Peyer's patch (tissue), 4 donors: ENCODE results near the gene CIAO2B.

ENCODE experiments used
- POLR2A ChIP-seq, 2 donors: fragments of 450-650 bp; IDR thresholded peaks; one replicate each; pipeline ENCODE4 v1.5.1; 2017; ENCODE audit warnings: antibody characterized with exemption in 2 of 2, mild to moderate bottlenecking in 2 of 2, moderate library complexity in 2 of 2
- TF ChIP-seq, protein P1 (sequence below), 6 experiments: fragments of 450-650 bp in 4 of 6; fragments of 200-600 bp in 2 of 6; sonication (generic) in 1 of 6; IDR thresholded peaks; one replicate each; pipeline ENCODE4 v1.5.1; 2017 to 2019; ENCODE audit warnings: antibody characterized with exemption in 6 of 6, mild to moderate bottlenecking in 3 of 6, moderate library complexity in 1 of 6

DNA sequence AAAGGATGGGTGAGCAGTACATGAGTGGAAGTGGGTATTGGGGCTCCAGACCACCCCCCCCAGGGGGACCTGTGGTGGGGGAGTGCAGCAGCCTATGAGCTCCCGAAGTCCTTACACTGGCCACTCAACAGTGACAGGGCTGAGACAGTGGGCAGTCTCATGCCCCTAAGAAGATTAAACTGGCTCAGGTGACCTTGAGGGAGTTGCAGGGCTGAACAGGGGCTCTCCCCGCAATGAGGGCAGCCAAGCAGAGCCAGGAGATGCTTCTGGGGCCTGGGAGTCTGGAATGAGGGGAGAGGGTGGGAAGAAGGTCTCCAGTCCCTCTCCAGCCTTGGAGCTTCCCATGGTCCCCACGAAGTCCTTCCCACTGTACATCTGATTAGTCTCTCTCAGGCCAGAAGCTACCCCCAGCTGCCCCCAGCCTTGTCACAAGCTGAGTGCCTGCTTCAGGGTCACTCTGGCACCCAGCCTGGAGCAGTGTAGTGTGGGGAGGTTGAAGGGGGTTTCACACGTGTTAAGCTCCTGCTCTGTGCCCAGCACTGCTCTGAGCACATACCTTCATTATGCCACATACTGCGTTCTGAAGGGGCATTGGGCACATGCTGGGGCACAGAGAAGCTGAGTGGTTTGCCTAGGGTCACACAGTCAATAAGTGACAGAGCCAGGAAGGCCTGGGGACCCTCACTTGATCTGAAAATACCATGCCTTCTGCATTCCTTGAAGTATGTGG, 14.5 kb downstream of the CIAO2B start:
- TF ChIP-seq, protein P1, sequence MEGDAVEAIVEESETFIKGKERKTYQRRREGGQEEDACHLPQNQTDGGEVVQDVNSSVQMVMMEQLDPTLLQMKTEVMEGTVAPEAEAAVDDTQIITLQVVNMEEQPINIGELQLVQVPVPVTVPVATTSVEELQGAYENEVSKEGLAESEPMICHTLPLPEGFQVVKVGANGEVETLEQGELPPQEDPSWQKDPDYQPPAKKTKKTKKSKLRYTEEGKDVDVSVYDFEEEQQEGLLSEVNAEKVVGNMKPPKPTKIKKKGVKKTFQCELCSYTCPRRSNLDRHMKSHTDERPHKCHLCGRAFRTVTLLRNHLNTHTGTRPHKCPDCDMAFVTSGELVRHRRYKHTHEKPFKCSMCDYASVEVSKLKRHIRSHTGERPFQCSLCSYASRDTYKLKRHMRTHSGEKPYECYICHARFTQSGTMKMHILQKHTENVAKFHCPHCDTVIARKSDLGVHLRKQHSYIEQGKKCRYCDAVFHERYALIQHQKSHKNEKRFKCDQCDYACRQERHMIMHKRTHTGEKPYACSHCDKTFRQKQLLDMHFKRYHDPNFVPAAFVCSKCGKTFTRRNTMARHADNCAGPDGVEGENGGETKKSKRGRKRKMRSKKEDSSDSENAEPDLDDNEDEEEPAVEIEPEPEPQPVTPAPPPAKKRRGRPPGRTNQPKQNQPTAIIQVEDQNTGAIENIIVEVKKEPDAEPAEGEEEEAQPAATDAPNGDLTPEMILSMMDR (IDR thresholded peaks at IDR 0.05), result no peak
- no peak for TF ChIP-seq POLR2A (IDR thresholded peaks at IDR 0.05)
